Suppressor macrophage treated with lipopolysaccharide for 1 hour (primary cell): ENCODE measurements around the gene NXPH3.

Source experiments
- DNase-seq, 3 donors: peaks; one replicate each; pipeline ENCODE4 v3.0.0-alpha.2; 2020 to 2022

The NXPH3 gene

DNA sequence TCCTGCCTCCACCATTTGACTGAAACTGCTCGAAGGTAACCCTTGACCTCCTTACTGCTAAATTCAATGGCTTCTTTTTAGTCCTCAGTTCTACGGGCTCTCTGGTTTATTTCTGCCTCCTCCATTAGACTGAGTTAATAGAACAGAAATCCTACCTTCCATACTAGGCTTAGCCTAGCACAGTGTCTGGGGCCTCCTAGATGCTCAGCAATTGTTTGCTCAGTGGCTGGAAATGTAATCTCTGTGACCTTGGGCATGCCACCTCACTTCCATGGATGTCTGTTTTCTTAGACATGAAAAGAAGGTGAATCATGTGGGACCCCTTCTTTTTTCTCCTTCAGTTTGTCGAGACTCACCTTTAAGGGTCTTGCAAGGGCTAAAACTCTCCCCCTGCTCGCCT is 19.7 kb downstream of the NXPH3 start:
- DNase-seq, result no peak

DNA sequence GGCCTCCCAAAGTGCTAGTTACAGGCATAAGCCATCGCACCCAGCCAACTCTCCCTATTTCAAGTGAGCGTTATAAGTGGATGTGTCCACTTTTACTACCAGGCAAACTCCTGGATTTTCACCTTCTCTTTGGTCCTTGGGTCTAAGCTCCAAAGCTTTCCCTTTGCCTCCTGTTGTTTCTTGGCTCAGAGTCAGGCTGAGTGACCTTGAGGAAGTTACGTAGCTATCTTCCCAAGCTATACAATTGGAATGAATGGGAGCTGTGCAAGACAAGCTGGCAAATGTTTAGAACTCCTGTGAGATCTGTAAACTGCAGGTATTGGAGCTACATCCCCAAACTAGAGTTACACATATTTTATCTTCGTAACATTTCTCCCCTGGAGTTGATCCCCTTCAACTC is 20.3 kb downstream of the NXPH3 start:
- no peak for DNase-seq

- no peak for DNase-seq
Measured at GRCh38 chr17:49596613-49597244, 21.1 kb downstream of the NXPH3 start.

DNA sequence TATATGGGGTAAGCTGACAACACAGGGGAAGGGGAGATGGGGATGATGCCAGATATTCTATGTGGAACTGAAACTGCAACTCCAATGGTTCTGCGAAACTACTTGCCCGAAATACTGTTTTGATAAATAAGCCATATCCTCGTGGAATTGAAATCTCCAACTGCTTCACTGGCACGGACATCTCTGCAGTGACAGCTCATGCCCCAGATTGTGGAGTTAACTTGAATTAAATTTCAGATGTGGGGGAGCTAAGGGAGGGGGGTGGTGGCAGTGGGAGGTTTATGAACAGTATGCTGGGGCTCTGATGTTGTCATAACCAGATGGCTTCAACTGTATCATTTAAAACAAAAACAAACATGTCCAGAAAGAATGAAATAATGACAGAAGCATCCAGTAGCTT is 21.8 kb downstream of the NXPH3 start:
- DNase-seq, result no peak

DNA sequence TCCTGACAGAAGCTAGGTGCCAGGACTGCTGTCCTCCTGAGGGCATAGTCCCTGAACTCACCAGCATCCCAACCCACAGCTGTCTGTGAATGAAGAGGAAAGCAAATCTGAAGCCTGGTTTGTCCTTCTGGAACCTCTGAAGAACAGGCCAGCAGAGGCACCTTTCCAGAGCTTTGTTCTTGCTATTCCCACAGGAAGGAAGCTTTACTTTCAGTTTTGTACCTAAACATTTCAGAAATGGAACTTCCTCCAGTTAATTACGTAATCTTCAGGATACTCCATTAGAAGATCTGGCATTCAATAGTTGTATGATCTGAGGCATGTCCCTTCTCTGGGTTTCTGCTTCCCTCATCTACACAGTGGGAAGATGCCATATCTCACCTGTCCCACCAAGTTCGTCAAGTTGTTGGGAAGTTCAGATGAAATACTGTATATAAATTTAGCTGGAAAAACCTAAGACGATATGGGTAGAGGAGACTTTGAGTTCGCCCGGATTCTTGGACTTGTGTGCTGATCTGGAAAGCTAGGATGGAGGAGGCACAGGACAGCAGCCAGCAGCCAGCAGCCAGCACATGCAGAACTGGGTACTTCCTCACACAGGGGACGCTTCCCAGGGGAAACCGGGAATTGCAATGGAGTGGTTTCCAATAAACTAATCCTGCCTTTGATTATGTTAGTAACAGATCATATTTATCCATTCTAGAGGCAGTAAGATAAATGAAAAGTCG is 22.4 kb downstream of the NXPH3 start:
- DNase-seq, result peak in 1 of 3 donors; percentile 59

DNA sequence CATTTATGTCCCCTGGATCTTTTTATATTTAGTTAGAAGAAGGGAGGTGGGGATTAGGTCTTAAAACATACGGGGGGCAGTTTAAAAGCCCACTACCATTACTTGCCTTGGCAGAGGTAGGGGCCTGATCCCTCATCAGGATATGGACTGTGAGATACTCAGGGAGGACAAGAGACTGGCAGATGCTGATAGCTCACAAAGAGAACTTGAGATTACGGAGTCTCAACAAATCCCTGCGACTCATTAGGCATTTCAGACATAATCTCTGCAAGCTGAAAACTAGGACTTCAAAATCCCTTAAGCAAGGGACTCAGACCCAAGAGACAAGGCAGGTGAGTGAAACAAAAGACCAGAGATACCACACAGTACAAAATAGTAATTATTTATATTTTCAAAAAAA is 23.2 kb downstream of the NXPH3 start:
- no peak for DNase-seq

- DNase-seq, result no peak
Measured at GRCh38 chr17:49600949-49601348, 25.3 kb downstream of the NXPH3 start.

DNA sequence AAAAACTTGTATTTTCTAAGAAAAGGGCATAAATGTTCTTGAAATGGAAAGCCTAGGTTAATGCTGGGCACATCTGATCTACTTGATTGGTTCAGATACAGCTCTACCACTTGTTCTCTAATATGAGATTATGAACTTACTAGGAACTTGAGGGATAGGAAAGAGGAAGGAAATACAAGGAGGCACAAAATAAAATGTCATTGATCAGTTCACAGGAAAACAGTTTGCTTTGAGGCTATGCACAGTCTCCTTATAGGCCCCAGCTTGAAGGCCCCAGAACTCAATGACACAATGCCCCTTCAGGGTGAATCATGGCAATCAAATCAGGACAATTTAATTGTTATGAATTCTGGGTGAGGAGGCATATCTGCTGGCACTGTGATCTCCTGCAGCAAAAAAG is 27.1 kb downstream of the NXPH3 start:
- no peak for DNase-seq

DNA sequence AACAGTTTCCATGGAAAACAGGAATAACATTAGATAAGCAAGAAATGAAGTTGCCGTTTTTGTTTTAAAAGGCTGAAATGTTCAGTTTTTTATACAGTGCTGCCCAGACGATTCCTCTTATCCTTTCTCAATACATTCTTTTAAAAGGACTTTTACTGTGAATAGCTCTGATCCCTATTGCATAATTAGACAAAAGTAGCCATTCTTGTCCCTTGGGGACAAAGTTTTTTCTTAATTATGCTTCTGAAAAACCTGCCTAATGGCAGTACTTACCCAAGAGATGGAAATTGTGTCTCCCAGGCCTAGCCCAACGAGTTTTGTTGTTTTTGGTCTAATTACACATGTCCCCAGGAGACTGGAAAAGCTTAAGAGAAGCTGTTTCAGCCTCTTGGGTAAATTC is 27.6 kb downstream of the NXPH3 start:
- no peak for DNase-seq

DNA sequence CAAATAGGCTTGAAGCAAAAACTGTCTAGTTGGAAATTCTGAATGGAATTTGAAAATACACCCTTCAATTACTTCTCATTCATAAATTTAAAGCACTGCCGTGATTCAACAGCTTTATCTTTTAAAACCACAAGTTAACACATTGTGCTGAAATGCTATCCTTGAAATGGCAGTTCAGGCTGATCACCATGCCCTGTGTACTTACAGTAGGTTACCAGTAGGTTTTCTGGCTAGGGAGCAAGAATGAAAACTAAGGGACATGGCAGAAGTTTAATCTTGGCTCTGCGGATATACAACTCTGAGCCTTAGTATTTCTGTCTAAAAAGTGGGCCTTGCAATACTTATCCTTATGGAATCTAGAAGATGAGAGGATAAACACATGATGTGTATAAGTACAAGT is 28.0 kb downstream of the NXPH3 start:
- no peak for DNase-seq

DNA sequence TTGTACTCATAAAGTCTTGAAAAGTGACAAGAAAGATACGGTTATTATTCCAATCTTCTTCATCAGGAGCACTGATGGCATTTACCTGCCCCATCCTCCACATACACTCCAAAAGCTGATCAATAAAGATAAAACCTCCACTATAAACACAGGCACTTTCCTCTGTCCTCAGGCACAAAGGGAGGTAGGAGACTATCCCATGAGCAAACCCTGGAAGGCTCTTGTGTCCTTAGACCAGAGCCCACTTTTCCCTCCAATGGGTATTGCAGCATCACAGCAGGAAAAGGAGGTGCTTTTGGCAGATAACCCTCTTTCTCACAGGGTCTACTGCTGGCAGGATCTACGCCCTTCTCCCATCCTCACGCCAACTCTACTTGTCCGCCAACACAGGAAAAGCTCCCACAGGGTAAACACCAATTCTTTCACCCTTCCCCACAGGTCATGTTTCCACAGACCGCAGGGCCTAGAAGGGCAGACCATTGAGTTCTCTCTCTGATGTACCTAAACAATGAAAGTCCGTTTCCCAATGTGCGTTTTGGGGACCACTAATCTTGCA is 28.7 kb downstream of the NXPH3 start:
- DNase-seq, result no peak

DNA sequence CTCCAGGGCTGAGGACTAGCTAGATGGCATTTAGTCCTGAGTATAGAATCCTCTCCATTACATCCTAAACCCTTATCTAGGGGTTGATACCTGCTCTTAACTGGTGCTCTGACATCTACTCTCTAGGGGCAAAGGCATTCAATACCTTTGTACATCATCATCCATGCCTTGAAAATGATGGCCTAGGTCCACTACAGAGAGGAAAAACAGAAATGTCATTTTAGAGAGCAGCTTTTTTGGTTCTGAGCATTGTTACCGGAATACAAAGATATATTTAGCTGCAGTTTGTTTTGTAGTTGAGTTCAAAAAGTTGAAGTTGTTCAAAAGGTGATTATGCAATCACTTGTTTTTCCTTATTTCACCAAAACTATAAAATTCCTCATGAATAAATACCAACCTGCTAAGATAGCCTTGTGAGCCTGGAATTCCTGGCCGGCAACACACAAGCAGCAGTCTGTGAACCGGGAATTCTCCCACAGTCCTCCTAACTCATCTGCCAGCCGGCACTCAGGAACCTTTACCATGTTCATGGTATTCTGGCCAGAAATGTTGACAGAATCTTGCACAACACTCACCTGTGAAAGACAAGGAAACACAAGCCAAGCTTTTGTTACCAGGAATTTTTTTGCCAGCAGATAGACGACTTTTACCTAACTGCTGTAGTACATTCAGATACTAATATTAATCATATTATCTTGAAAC is 35.4 kb downstream of the NXPH3 start:
- DNase-seq, result no peak

- DNase-seq, result no peak
Measured at GRCh38 chr17:49612726-49613125, 37.1 kb downstream of the NXPH3 start.

DNA sequence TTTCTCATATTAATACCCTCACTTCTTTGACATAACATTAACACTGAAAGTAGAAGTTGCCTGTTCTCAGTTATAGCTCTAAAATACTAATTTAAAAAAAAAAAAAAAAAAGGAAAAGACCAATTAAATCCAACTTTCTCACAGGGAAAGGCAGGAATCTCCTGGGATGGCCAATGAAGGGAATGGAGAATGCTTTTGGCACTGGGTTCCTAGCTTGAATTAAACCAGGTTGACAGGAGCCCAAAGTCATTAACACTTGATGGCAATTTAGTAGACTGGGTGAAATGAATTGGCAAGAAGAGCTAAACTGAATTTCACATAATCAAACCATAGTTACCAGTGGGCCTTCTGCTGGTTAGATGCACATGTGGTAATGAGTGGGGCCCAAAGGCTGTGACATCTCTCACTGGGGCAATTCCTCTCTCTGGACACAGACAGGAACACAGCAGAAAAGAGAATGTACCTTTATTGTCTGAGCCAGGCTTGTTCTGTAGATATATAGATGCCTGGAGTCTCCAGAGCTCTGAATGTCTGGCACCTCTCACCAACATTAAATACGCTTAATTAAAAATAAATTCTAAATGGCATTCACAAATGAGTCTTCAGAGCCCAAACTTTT is 37.6 kb downstream of the NXPH3 start:
- no peak for DNase-seq

- DNase-seq, result no peak
Measured at GRCh38 chr17:49616086-49616485, 40.4 kb downstream of the NXPH3 start.

- peak; percentile 43 to 53 (median 52) for DNase-seq
Measured at GRCh38 chr17:49616601-49617131, 41.0 kb downstream of the NXPH3 start.

- peak; percentile 60 to 90 (median 76) for DNase-seq
Measured at GRCh38 chr17:49618028-49618611, 42.4 kb downstream of the NXPH3 start.

GRCh38 chr17:49621420-49621819 is 45.7 kb downstream of the NXPH3 start:
- DNase-seq, result no peak

- no peak for DNase-seq
Measured at GRCh38 chr17:49621946-49622529, 46.4 kb downstream of the NXPH3 start.

DNA sequence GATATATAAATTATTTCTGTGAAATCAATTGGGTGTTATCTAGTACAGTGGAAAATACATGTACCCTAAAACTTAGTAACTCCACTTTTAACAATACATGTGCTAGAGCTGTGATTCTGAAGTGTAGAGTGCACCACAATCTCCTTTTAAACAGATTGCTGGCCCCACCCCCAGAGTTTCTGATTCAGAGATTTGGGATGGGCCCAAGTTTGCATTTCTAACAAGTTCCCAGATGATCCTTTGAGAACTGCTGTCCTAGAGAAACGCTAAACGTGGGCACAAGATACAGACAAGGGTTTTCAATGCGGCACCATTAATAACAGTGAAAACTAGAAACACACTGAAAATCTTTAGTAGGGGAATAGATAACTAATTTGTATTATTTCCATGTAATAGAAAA is 49.2 kb downstream of the NXPH3 start:
- no peak for DNase-seq

DNA sequence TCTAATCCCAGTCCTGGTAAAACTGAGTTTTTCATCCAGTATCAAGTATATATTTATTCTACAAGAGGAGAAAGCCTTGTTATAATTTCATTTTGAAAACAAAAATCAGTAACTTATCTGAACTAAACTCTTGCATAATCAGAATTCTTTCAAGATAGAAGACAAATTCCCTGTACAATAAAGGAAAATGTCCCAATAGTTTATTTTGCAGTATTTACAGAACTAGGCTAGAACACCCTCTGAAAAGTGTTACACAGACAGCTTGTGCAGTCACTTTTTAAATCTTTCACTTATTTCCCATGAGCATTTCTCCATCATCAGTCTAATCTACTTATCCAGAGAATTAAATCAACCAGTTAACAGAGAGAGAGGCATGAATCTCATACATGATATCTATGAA is 53.8 kb downstream of the NXPH3 start:
- no peak for DNase-seq
